Immature natural killer cell (primary cell): ENCODE measurements around the gene IL20. TPM values are rescaled to one million over a fixed set of nuclear protein-coding genes. Genes with fewer than 3 reads are reported as not detected.

Source experiments
- DNase-seq, 3 donors: peaks; one replicate each; pipeline ENCODE4 v3.0.0; 2022; ENCODE audit warnings: mixed read lengths in 1 of 3
- H3K27ac Mint-ChIP-seq, 6 donors: one replicate each; pipeline ENCODE4 v1.8.0; 2020; ENCODE audit warnings: mixed read lengths in 6 of 6, mild to moderate bottlenecking in 5 of 6, inconsistent platforms in 4 of 6, moderate library complexity in 3 of 6
- H3K27me3 Mint-ChIP-seq, 3 donors: one replicate each; pipeline ENCODE4 v1.8.0; 2020 to 2021; ENCODE audit warnings: low read depth in 3 of 3, mild to moderate bottlenecking in 3 of 3, mixed read lengths in 3 of 3, moderate library complexity in 3 of 3, inconsistent platforms in 1 of 3
- H3K36me3 Mint-ChIP-seq, 3 donors: one replicate each; pipeline ENCODE4 v1.8.0; 2020; ENCODE audit warnings: mixed read lengths in 3 of 3, inconsistent platforms in 2 of 3, mild to moderate bottlenecking in 2 of 3
- H3K4me1 Mint-ChIP-seq, 2 donors: one replicate each; pipeline ENCODE4 v1.8.0; 2020; ENCODE audit warnings: inconsistent platforms in 2 of 2, mild to moderate bottlenecking in 2 of 2, mixed read lengths in 2 of 2, moderate library complexity in 1 of 2
- H3K4me3 Mint-ChIP-seq, 5 donors: one replicate each; pipeline ENCODE4 v1.8.0; 2020; ENCODE audit warnings: mild to moderate bottlenecking in 5 of 5, mixed read lengths in 5 of 5, inconsistent platforms in 3 of 5, moderate library complexity in 3 of 5
- H3K9me3 Mint-ChIP-seq, 6 donors: one replicate each; pipeline ENCODE4 v1.8.0; 2020; ENCODE audit warnings: mild to moderate bottlenecking in 6 of 6, mixed read lengths in 6 of 6, inconsistent platforms in 4 of 6, moderate library complexity in 3 of 6
- polyA plus RNA-seq, 3 donors: library from polyadenylated mRNA; unstranded; fragments of 300-500 nt; fragmentation: Illumina TruSeq; gene quantifications; one replicate each; pipeline ENCODE4 v1.2.3, GENCODE V29; 2021

Gene IL20
- polyA plus RNA-seq, 3 donors from 2014 or later: not detected

GRCh38 chr1:206904423-206905142 is 39.2 kb downstream of the IL20 start:
- no peak for DNase-seq
- H3K4me3 Mint-ChIP-seq: no peak overlapping the region
- H3K9me3 Mint-ChIP-seq: no peaks in the 10 kb centered on the region
- H3K27ac Mint-ChIP-seq: peak overlapping the region; percentile 39 to 85 (median 60)
- peaks cover 18 to 56% (median 38%) of the 10 kb centered on the region in 3 donors for H3K36me3 Mint-ChIP-seq
- H3K4me1 Mint-ChIP-seq: peaks cover 37 to 60% of the 10 kb centered on the region in 2 donors
- H3K27me3 Mint-ChIP-seq: no peaks in the 10 kb centered on the region

DNA sequence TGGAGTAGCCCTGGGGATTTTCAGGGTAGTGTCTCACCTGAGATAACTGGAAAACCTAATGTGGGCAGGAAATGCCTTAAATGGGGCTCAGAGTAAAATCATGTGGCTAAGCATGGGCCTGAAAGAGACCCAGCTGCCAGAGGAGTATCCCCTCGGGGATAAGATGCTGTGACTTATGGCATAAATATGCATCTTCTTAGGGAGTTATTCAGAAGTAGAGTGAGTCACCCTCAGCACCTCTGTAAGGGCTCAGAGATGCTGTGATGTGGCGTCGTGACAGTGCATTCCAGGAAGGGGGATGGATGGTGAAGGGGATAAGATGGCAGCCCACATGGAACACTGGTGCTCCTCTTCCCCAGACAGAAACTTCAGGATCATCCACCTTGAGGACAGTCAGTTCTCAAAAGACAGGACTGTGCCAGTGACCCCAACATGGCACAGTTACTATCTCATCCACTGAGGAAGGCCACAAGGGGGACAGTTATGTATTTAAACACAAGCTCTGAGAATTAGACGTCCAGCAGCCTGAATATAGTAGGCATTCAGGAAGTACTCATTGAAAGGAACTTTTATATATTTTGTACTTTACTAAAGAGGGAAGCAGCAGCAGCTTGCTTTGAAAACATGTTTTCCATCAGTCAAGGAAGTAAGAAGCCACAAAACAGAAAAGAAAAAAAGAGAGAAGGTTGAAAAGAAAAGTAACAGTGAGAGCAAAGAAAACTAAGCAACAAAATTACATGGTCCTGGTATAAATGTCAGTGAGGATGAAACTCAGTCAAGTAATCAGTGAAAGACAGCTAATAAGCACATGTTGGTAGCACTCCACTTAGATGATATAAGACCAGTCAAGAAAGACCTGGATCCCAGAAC is 40.1 kb downstream of the IL20 start:
- Mint-ChIP-seq H3K27ac (peak overlapping the region; percentile 50 to 85 (median 72)), H3K4me3 (peak overlapping the region in 3 of 5 donors; percentile 0 to 15 (median 4)), H3K4me1 (peaks cover 43 to 63% of the 10 kb centered on the region in 2 donors), H3K36me3 (peaks cover 21 to 58% (median 38%) of the 10 kb centered on the region in 3 donors), H3K9me3 (no peaks in the 10 kb centered on the region), H3K27me3 (no peaks in the 10 kb centered on the region)
- no peak for DNase-seq

DNA sequence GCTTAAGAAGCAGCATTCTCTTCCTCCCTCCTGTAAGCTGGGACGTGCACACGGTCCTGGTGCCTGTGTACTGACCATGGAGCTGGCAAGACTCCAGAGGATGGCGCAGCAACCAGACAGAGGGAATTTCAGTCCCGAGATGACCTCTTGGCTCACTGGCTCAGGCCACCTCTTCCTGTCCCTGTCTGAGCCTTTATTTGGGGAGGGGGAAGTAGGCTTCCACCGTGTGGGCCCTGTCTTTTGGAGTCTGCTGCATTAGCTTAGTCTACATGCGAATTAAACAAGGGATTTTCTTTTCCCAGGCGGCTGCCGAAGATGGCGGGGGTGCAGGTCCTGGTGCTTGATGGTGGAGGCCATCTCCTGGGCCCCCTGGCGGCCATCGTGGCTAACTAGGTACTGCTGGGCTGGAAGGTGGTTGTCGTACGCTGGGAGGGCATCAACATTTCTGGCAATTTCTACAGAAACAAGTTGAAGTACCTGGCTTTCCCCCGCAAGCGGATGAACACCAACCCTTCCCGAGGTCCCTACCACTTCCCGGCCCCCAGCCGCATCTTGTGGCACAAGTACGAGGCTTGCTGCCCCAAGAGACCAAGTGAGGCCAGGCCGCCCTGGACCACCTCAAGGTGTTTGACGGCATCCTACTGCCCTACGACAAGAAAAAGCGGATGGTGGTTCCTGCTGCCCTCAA is 42.0 kb downstream of the IL20 start:
- Mint-ChIP-seq H3K9me3 (no peaks in the 10 kb centered on the region), H3K4me3 (peak overlapping the region in 1 of 5 donors; percentile 35), H3K4me1 (peaks cover 58 to 69% of the 10 kb centered on the region in 2 donors), H3K36me3 (peaks cover 28 to 67% (median 45%) of the 10 kb centered on the region in 3 donors), H3K27me3 (no peaks in the 10 kb centered on the region), H3K27ac (peak overlapping the region in 3 of 6 donors; percentile 15 to 52 (median 35))
- no peak for DNase-seq

- Mint-ChIP-seq H3K36me3 (peaks cover 26 to 67% (median 49%) of the 10 kb centered on the region in 3 donors), H3K4me3 (peak overlapping the region in 4 of 5 donors; percentile 5 to 43 (median 36)), H3K27ac (peak overlapping the region in 4 of 6 donors; percentile 29 to 63 (median 44)), H3K4me1 (peaks cover 63 to 75% of the 10 kb centered on the region in 2 donors), H3K27me3 (no peaks in the 10 kb centered on the region), H3K9me3 (no peaks in the 10 kb centered on the region)
- DNase-seq: no peak
Observed at GRCh38 chr1:206908038-206908437, 42.6 kb downstream of the IL20 start.

- Mint-ChIP-seq H3K4me1 (peaks cover 76 to 84% of the 10 kb centered on the region in 2 donors), H3K27me3 (no peaks in the 10 kb centered on the region), H3K4me3 (peak overlapping the region in 3 of 5 donors; percentile 4 to 52 (median 30)), H3K27ac (peak overlapping the region in 5 of 6 donors; percentile 13 to 75 (median 66)), H3K9me3 (no peaks in the 10 kb centered on the region), H3K36me3 (peaks cover 25 to 55% (median 42%) of the 10 kb centered on the region in 3 donors)
- no peak for DNase-seq
Observed at GRCh38 chr1:206909161-206909882, 43.9 kb downstream of the IL20 start.

- Mint-ChIP-seq H3K27ac (peak overlapping the region in 1 of 6 donors; percentile 63), H3K4me1 (peaks cover 79 to 84% of the 10 kb centered on the region in 2 donors)
Observed at GRCh38 chr1:206909883-206910318, 44.5 kb downstream of the IL20 start.

GRCh38 chr1:206911064-206911663 is 45.7 kb downstream of the IL20 start:
- H3K27ac Mint-ChIP-seq: peak overlapping the region; percentile 10 to 80 (median 60)
- H3K4me1 Mint-ChIP-seq: peaks cover 79 to 84% of the 10 kb centered on the region in 2 donors

More at GRCh38 chr1:206909883-206910318, 44.5 kb downstream of the IL20 start:
- H3K27me3 Mint-ChIP-seq: no peaks in the 10 kb centered on the region
- no peak for DNase-seq
- peak overlapping the region in 2 of 5 donors; percentile 20 to 36 for H3K4me3 Mint-ChIP-seq
- H3K36me3 Mint-ChIP-seq: peaks cover 22 to 53% (median 37%) of the 10 kb centered on the region in 3 donors
- H3K9me3 Mint-ChIP-seq: no peaks in the 10 kb centered on the region

GRCh38 chr1:206912445-206913095 is 47.1 kb downstream of the IL20 start:
- H3K27me3 Mint-ChIP-seq: no peaks in the 10 kb centered on the region
- H3K4me3 Mint-ChIP-seq: peak overlapping the region in 3 of 5 donors; percentile 30 to 37 (median 31)
- peak; percentile 68 to 75 (median 70) for DNase-seq
- peak overlapping the region in 5 of 6 donors; percentile 80 to 93 (median 91) for H3K27ac Mint-ChIP-seq
- H3K4me1 Mint-ChIP-seq: peaks cover 86 to 91% of the 10 kb centered on the region in 2 donors
- no peaks in the 10 kb centered on the region for H3K9me3 Mint-ChIP-seq
- peaks cover 14 to 42% (median 41%) of the 10 kb centered on the region in 3 donors for H3K36me3 Mint-ChIP-seq

More at GRCh38 chr1:206911064-206911663, 45.7 kb downstream of the IL20 start:
- Mint-ChIP-seq H3K9me3 (no peaks in the 10 kb centered on the region), H3K27me3 (no peaks in the 10 kb centered on the region), H3K36me3 (peaks cover 14 to 41% (median 34%) of the 10 kb centered on the region in 3 donors), H3K4me3 (peak overlapping the region in 2 of 5 donors; percentile 42 to 44)
- peak; percentile 51 to 56 (median 51) for DNase-seq

DNA sequence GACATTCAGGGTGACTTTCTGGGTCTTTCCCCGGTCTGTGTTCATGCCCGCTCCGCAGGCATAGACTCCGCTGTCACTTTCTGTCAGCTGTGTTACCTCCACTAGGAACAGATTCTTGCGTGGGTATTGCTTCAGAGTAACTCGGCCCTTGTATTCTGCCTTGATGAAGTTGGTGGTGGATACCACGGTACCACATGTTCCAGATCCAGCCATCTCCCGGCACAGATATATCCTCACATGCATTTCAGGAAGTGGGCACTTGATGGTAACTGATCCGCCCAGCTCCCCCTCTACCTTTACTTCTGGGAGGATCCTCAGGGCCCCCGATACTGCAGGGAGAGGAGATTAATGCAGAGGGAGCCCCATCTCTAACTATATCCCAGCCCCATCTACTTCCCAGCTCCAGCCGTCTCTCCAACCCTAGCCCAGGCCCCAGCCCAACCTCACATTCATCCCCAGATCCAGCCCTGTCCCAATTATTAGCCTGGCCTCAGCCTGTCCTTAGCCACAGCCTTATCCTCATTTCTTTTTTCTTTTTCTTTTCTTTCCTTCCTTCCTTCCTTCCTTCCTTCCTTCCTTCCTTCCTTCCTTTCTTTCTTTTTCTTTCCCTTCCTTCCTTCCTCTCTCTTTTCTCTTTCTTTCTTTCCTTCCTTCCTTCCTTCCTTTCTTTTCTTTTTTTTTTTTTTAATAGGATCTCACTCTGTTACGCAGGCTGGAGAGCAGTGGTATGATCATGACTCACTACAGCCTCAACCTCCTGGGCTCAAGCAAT is 48.5 kb downstream of the IL20 start:
- Mint-ChIP-seq H3K9me3 (no peaks in the 10 kb centered on the region), H3K27ac (peak overlapping the region in 5 of 6 donors; percentile 79 to 93 (median 91)), H3K4me3 (peak overlapping the region in 1 of 5 donors; percentile 1), H3K4me1 (peaks cover 88 to 91% of the 10 kb centered on the region in 2 donors), H3K36me3 (peaks cover 22 to 43% (median 43%) of the 10 kb centered on the region in 3 donors), H3K27me3 (peaks cover 0 to 3% (median 0%) of the 10 kb centered on the region in 3 donors)
- no peak for DNase-seq

DNA sequence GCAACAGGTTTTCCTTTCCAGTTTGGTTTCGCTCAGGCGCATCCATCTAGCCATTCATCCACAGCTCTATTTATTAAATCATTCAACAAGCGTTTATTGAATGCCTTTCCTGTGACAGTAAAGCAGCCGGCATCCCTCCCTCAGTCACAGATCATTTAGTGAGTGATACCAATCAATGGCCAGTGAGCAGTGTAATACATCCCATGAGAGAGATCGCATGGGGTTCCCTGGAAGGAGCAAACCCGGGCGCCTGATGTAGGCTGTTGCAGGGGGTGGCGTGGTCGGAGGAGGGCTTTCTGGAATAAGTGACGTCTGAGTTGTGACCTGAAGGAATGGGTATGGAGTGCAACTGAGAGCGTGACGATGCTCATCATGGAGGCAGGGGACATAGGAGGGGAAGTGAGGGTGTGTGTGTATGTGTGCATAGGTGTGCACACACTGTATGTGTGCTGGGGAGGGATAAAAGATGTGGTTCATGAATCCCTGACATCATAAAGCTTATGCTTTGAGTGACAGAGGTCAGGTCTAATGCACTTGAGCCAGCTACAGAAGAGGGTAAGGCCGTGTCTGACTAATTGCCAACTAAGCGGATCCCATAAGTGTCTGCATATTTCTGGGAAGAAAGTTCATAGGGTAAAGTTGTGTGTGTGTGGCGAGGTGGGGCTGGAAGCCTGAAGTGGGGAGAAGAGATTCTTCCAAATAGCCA is 49.8 kb downstream of the IL20 start:
- peaks cover 82 to 91% of the 10 kb centered on the region in 2 donors for H3K4me1 Mint-ChIP-seq
- no peaks in the 10 kb centered on the region for H3K9me3 Mint-ChIP-seq
- H3K4me3 Mint-ChIP-seq: peak overlapping the region in 2 of 5 donors; percentile 76 to 78
- H3K27me3 Mint-ChIP-seq: peaks cover 0 to 3% (median 0%) of the 10 kb centered on the region in 3 donors
- peak overlapping the region in 5 of 6 donors; percentile 80 to 93 (median 91) for H3K27ac Mint-ChIP-seq
- H3K36me3 Mint-ChIP-seq: peaks cover 22 to 47% (median 46%) of the 10 kb centered on the region in 3 donors
- DNase-seq: no peak
